ENCODE data around the gene PLCH2. TPM values are rescaled to one million over a fixed set of nuclear protein-coding genes. Genes with fewer than 3 reads are reported as not detected.

PLCH2 gene
- total RNA-seq, 1 experiment from 2014 or later: not detected

DNA sequence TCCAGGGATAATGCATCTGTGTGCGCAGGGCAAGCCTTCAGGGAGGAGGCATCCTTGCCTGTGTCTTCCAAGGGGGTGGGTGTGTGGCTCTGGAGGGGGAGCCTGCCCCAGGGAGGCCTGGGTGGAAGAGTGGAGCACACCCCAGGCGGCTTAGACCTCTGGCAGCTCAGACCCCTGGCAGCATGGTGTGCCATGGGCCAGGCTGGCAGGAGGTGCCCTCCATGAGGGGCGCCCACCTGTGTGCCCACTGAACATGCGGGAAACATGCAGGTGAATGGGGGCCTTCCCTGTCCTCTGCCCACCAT is 51.4 kb downstream of the PLCH2 start:
- no TSS peak for BruUV-seq (replicated peaks)
- peaks cover 41% of the 10 kb centered on the region for H3K27me3 ChIP-seq (replicated peaks; ENCODE audit: insufficient read depth, low read depth, low read length, poor library complexity)
- no peak overlapping the region for H3K4me3 ChIP-seq (ENCODE audit: low read depth, low read length, poor library complexity, severe bottlenecking)
- ChIA-PET CTCF (no interaction called here), POLR2A (ENCODE audit: low non-redundant PET) (no interaction called here)
- H3K4me1 ChIP-seq (ENCODE audit: insufficient read depth, low read length, poor library complexity, severe bottlenecking): peaks cover 11% of the 10 kb centered on the region
- peaks cover 4% of the 10 kb centered on the region for H3K36me3 ChIP-seq (ENCODE audit: insufficient read depth, low read length, poor library complexity, severe bottlenecking)
- intact Hi-C loops (cut with micrococcal nuclease; ENCODE audit: unreplicated experiment): no loop called here
- DNase-seq (ENCODE audit: low spot score): no peak
- TF ChIP-seq EZH2 (IDR thresholded peaks at IDR 0.05; ENCODE audit: borderline replicate concordance, low read depth, low read length, poor library complexity, severe bottlenecking): no peak
- TF ChIP-seq, protein P1, sequence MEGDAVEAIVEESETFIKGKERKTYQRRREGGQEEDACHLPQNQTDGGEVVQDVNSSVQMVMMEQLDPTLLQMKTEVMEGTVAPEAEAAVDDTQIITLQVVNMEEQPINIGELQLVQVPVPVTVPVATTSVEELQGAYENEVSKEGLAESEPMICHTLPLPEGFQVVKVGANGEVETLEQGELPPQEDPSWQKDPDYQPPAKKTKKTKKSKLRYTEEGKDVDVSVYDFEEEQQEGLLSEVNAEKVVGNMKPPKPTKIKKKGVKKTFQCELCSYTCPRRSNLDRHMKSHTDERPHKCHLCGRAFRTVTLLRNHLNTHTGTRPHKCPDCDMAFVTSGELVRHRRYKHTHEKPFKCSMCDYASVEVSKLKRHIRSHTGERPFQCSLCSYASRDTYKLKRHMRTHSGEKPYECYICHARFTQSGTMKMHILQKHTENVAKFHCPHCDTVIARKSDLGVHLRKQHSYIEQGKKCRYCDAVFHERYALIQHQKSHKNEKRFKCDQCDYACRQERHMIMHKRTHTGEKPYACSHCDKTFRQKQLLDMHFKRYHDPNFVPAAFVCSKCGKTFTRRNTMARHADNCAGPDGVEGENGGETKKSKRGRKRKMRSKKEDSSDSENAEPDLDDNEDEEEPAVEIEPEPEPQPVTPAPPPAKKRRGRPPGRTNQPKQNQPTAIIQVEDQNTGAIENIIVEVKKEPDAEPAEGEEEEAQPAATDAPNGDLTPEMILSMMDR (conservative IDR thresholded peaks at IDR 0.05; ENCODE audit: low read depth, low read length): no peak
- H3K9me3 ChIP-seq (ENCODE audit: low read depth, low read length, poor library complexity, severe bottlenecking): no peaks in the 10 kb centered on the region
- H3K27ac ChIP-seq (ENCODE audit: low read depth, low read length, poor library complexity, severe bottlenecking): no peak overlapping the region

DNA sequence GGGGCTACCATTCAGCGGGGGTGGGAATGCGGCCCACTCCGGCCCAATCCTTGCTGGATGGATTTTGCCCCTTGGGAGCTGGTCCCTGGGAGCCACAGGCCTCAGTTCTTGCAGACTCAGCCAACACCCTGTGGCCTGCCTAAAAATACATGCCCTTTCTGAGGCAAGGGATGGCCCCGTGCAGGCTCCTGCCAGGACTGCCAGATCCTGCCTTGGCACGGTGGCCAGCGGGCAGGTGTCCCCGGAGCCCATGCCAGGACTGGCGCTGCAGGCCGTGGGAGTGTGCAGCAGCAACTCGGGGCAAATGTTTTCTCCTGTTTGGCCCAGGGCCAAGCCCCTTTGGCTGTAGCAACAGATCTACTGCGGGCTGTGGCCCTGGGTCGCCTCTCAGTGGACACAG is 51.9 kb downstream of the PLCH2 start:
- no peak for DNase-seq (ENCODE audit: low spot score)
- ChIA-PET POLR2A (ENCODE audit: low non-redundant PET) (no interaction called here), CTCF (no interaction called here)
- Histone ChIP-seq H3K36me3 (ENCODE audit: insufficient read depth, low read length, poor library complexity, severe bottlenecking) (peaks cover 4% of the 10 kb centered on the region), H3K9me3 (ENCODE audit: low read depth, low read length, poor library complexity, severe bottlenecking) (no peaks in the 10 kb centered on the region), H3K27me3 (replicated peaks; ENCODE audit: insufficient read depth, low read depth, low read length, poor library complexity) (peaks cover 44% of the 10 kb centered on the region), H3K4me3 (ENCODE audit: low read depth, low read length, poor library complexity, severe bottlenecking) (no peak overlapping the region), H3K27ac (ENCODE audit: low read depth, low read length, poor library complexity, severe bottlenecking) (no peak overlapping the region), H3K4me1 (ENCODE audit: insufficient read depth, low read length, poor library complexity, severe bottlenecking) (peaks cover 11% of the 10 kb centered on the region)
- no TSS peak for BruUV-seq (replicated peaks)
- intact Hi-C loops (cut with micrococcal nuclease; ENCODE audit: unreplicated experiment): no loop called here
- TF ChIP-seq, protein P1 (conservative IDR thresholded peaks at IDR 0.05; ENCODE audit: low read depth, low read length): no peak
- TF ChIP-seq EZH2 (IDR thresholded peaks at IDR 0.05; ENCODE audit: borderline replicate concordance, low read depth, low read length, poor library complexity, severe bottlenecking): no peak

DNA sequence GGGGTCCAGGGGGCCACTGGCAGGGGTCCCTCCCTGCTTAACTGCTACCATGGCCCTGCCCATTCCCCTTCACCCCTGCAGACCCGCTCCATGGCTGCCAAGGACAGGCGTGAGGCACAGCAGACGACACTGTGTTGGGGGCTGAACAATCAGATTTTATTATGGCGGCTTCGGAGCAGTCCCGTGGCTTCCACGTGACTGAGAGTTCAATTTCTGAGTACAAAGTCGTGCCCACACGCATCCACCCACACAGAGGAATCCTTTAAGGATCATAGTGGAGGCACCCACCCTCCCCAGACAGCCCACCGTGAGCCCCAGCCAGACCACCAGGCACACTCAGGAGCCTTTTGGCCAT is 52.5 kb downstream of the PLCH2 start:
- H3K27me3 ChIP-seq (replicated peaks; ENCODE audit: insufficient read depth, low read depth, low read length, poor library complexity): peaks cover 50% of the 10 kb centered on the region
- TF ChIP-seq EZH2 (IDR thresholded peaks at IDR 0.05; ENCODE audit: borderline replicate concordance, low read depth, low read length, poor library complexity, severe bottlenecking): no peak
- TF ChIP-seq, protein P1 (conservative IDR thresholded peaks at IDR 0.05; ENCODE audit: low read depth, low read length): no peak
- no peaks in the 10 kb centered on the region for H3K9me3 ChIP-seq (ENCODE audit: low read depth, low read length, poor library complexity, severe bottlenecking)
- intact Hi-C loops (cut with micrococcal nuclease; ENCODE audit: unreplicated experiment): no loop called here
- H3K27ac ChIP-seq (ENCODE audit: low read depth, low read length, poor library complexity, severe bottlenecking): no peak overlapping the region
- ChIA-PET POLR2A (ENCODE audit: low non-redundant PET) (no interaction called here), CTCF (no interaction called here)
- BruUV-seq (replicated peaks): no TSS peak
- H3K36me3 ChIP-seq (ENCODE audit: insufficient read depth, low read length, poor library complexity, severe bottlenecking): no peaks in the 10 kb centered on the region
- no peak for DNase-seq (ENCODE audit: low spot score)
- peaks cover 11% of the 10 kb centered on the region for H3K4me1 ChIP-seq (ENCODE audit: insufficient read depth, low read length, poor library complexity, severe bottlenecking)
- no peak overlapping the region for H3K4me3 ChIP-seq (ENCODE audit: low read depth, low read length, poor library complexity, severe bottlenecking)

Data from A673 (cell line).